ENCODE measurements around the gene RASD2. TPM values are rescaled to one million over a fixed set of nuclear protein-coding genes. Genes with fewer than 3 reads are reported as not detected.
A peak's percentile ranks its signal among the peaks of the same experiment; 100 is the strongest.

RASD2 gene
- total RNA-seq, 1 experiment from 2014 or later, result 2.4 TPM

DNA sequence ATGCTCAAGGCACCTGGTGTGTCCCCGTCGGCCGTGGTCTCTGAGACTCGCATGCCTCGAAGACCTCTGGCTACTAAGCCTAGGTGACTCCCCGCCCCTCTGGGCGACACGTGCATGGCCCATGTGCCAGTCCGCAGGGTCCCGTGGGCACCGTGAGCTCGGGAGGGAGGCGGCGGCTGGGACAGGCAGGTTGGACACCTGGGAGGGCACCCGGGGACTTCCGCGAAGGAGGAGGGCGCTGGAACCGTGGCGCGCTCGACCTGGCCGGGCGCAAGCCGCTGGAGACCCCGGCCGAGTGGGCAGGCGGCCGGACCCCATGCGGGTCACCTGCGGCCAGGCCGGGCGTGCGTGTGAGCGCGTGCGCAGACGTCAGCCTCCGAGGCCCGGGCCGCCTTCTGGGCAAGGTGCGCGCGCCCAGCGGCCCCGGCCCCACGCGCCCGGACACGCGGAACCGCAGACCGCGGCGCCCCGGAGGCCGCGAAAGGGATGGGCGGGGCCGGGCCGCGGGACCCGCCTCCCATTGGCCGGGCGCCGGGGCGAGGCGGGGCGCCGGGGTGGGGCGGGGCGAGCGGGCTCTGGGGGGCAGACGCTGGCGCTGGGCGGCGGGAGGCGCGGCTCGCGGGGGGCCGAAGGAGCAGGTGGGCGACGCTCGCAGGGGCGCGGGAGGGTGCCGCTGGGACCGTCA is 579 bp upstream of the RASD2 start:
- no peak for DNase-seq (ENCODE audit: low read depth, low spot score)
- H3K27ac ChIP-seq (ENCODE audit: low read depth, low read length), result peak overlapping the region; percentile 54; the same call in 1 of the 2 replicates

DNA sequence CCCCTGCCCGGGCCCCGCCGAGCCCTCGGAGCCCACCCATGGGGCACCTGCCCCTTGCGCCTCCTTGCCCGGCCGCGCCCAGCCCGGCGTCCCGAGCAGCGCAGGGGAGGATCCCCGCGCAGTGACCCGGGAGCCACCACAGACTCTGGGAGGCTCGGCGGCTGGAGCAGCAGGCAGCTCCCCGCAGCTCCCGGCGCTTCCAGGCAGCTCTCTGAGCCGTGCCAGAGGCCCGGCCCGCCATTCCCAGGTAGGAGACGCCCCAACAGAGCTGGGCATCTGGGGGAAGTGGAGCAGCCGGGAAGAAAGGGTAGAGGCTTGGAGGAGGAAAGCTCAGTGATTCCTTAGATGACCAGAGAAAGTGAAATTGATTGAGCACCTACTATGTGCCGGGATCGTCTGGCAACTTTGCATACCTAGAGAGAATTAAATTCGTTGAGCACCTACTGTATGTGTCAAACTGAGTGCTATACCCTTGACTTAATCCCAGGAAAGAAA is 670 bp downstream of the RASD2 start:
- ChIA-PET POLR2A (interaction anchor here (2.3 kb wide), 1 partner anchor 10 kb away, joined by 5 read pairs; no protein-coding TSS in a partner anchor), CTCF (no interaction called here), RAD21 (ENCODE audit: low non-redundant PET in 1 of 2, low total read pairs in 2 of 2, uncharacterized antibody in 2 of 2, unreplicated experiment in 2 of 2) (no interaction called here)
- H2AFZ ChIP-seq (ENCODE audit: low read depth, low read length, poor library complexity, severe bottlenecking), result no peak overlapping the region
- no TSS peak for BruUV-seq (replicated peaks)
- H3K27ac ChIP-seq (ENCODE audit: low read depth, low read length), result peak overlapping the region; percentile 44; the same call in 1 of the 2 replicates
- no peaks in the 10 kb centered on the region for H3K9me3 ChIP-seq (ENCODE audit: control insufficient read depth in 1 of 2, insufficient read depth in 1 of 2, low read depth in 1 of 2, low read length in 2 of 2)
- no peaks in the 10 kb centered on the region for H3K27me3 ChIP-seq (ENCODE audit: insufficient read depth, low read length)
- ATAC-seq, result peak; percentile 10
- H3K36me3 ChIP-seq (ENCODE audit: control insufficient read depth in 1 of 2, insufficient read depth in 2 of 2, low read length in 2 of 2), result no peaks in the 10 kb centered on the region
- peaks cover 23 to 47% of the 10 kb centered on the region in 2 experiments for H3K4me1 ChIP-seq (ENCODE audit: control insufficient read depth in 1 of 2, insufficient read depth in 2 of 2, low read length in 2 of 2)
- H4K20me1 ChIP-seq (ENCODE audit: insufficient read depth), result no peaks in the 10 kb centered on the region
- intact Hi-C loops (cut with micrococcal nuclease), result no loop called here
- H3K4me2 ChIP-seq (ENCODE audit: low read length), result peak overlapping the region; percentile 96
- TF ChIP-seq, protein P1, sequence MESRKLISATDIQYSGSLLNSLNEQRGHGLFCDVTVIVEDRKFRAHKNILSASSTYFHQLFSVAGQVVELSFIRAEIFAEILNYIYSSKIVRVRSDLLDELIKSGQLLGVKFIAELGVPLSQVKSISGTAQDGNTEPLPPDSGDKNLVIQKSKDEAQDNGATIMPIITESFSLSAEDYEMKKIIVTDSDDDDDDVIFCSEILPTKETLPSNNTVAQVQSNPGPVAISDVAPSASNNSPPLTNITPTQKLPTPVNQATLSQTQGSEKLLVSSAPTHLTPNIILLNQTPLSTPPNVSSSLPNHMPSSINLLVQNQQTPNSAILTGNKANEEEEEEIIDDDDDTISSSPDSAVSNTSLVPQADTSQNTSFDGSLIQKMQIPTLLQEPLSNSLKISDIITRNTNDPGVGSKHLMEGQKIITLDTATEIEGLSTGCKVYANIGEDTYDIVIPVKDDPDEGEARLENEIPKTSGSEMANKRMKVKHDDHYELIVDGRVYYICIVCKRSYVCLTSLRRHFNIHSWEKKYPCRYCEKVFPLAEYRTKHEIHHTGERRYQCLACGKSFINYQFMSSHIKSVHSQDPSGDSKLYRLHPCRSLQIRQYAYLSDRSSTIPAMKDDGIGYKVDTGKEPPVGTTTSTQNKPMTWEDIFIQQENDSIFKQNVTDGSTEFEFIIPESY (IDR thresholded peaks at IDR 0.05; ENCODE audit: extremely low read depth, insufficient replicate concordance, low read length), result no peak
- TF ChIP-seq CBX3 (IDR thresholded peaks at IDR 0.05; ENCODE audit: low read depth) (no peak), YY1 (IDR thresholded peaks at IDR 0.05; ENCODE audit: extremely low read depth, insufficient replicate concordance, low read depth, low read length) (no peak), ELF1 (IDR thresholded peaks at IDR 0.05; ENCODE audit: borderline replicate concordance, low read depth) (no peak), JUND (IDR thresholded peaks at IDR 0.05) (no peak)
- TF ChIP-seq, protein P2, sequence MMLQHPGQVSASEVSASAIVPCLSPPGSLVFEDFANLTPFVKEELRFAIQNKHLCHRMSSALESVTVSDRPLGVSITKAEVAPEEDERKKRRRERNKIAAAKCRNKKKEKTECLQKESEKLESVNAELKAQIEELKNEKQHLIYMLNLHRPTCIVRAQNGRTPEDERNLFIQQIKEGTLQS (IDR thresholded peaks at IDR 0.05), result no peak
- TF ChIP-seq, protein P3, sequence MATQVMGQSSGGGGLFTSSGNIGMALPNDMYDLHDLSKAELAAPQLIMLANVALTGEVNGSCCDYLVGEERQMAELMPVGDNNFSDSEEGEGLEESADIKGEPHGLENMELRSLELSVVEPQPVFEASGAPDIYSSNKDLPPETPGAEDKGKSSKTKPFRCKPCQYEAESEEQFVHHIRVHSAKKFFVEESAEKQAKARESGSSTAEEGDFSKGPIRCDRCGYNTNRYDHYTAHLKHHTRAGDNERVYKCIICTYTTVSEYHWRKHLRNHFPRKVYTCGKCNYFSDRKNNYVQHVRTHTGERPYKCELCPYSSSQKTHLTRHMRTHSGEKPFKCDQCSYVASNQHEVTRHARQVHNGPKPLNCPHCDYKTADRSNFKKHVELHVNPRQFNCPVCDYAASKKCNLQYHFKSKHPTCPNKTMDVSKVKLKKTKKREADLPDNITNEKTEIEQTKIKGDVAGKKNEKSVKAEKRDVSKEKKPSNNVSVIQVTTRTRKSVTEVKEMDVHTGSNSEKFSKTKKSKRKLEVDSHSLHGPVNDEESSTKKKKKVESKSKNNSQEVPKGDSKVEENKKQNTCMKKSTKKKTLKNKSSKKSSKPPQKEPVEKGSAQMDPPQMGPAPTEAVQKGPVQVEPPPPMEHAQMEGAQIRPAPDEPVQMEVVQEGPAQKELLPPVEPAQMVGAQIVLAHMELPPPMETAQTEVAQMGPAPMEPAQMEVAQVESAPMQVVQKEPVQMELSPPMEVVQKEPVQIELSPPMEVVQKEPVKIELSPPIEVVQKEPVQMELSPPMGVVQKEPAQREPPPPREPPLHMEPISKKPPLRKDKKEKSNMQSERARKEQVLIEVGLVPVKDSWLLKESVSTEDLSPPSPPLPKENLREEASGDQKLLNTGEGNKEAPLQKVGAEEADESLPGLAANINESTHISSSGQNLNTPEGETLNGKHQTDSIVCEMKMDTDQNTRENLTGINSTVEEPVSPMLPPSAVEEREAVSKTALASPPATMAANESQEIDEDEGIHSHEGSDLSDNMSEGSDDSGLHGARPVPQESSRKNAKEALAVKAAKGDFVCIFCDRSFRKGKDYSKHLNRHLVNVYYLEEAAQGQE (IDR thresholded peaks at IDR 0.05; ENCODE audit: low read depth), result no peak
- H3K9ac ChIP-seq (ENCODE audit: low read length), result peak overlapping the region; percentile 47
- H3K9me2 ChIP-seq (ENCODE audit: insufficient read depth), result no peaks in the 10 kb centered on the region
- peak overlapping the region; percentile 47 to 64 for H3K4me3 ChIP-seq (replicated peaks in 1 of 2; ENCODE audit: low read depth in 1 of 2, low read length in 2 of 2)
- no peaks in the 10 kb centered on the region for H3K79me2 ChIP-seq (ENCODE audit: insufficient read depth, low read length)
- DNase-seq (ENCODE audit: low read depth, low spot score), result no peak

More for the DNA sequence above, 579 bp upstream of the RASD2 start:
- Histone ChIP-seq H3K79me2 (ENCODE audit: insufficient read depth, low read length) (no peaks in the 10 kb centered on the region), H4K20me1 (ENCODE audit: insufficient read depth) (no peaks in the 10 kb centered on the region), H3K9me3 (ENCODE audit: control insufficient read depth in 1 of 2, insufficient read depth in 1 of 2, low read depth in 1 of 2, low read length in 2 of 2) (no peaks in the 10 kb centered on the region), H3K4me1 (ENCODE audit: control insufficient read depth in 1 of 2, insufficient read depth in 2 of 2, low read length in 2 of 2) (peaks cover 27 to 54% of the 10 kb centered on the region in 2 experiments), H3K9ac (ENCODE audit: low read length) (peak overlapping the region; percentile 47), H3K4me3 (replicated peaks in 1 of 2; ENCODE audit: low read depth in 1 of 2, low read length in 2 of 2) (peak overlapping the region; percentile 47 to 64), H3K36me3 (ENCODE audit: control insufficient read depth in 1 of 2, insufficient read depth in 2 of 2, low read length in 2 of 2) (no peaks in the 10 kb centered on the region), H3K4me2 (ENCODE audit: low read length) (peak overlapping the region; percentile 96), H3K9me2 (ENCODE audit: insufficient read depth) (no peaks in the 10 kb centered on the region), H2AFZ (ENCODE audit: low read depth, low read length, poor library complexity, severe bottlenecking) (peak overlapping the region; percentile 15), H3K27me3 (ENCODE audit: insufficient read depth, low read length) (no peaks in the 10 kb centered on the region)
- CTCF ChIA-PET, result no interaction called here
- POLR2A ChIA-PET, result interaction anchor here (2.3 kb wide), 1 partner anchor 11 kb away, joined by 5 read pairs; no protein-coding TSS in a partner anchor
- TF ChIP-seq POLR2AphosphoS5 (IDR thresholded peaks at IDR 0.05; ENCODE audit: low read depth, low read length), result peak; percentile 29
- peak; percentile 52; the same call in 1 of the 2 replicates for TF ChIP-seq ZFX (IDR thresholded peaks at IDR 0.05)
- TF ChIP-seq EZH2phosphoT487 (IDR thresholded peaks at IDR 0.05; ENCODE audit: borderline replicate concordance), result no peak
- peak; percentile 32 for TF ChIP-seq POLR2A (IDR thresholded peaks at IDR 0.05; ENCODE audit: borderline replicate concordance, extremely low read depth, insufficient read depth, insufficient read length)
- intact Hi-C loops (cut with micrococcal nuclease), result no loop called here
- RAD21 ChIA-PET (ENCODE audit: low non-redundant PET in 1 of 2, low total read pairs in 2 of 2, uncharacterized antibody in 2 of 2, unreplicated experiment in 2 of 2), result no interaction called here
- ATAC-seq, result peak; percentile 82
- no TSS peak for BruUV-seq (replicated peaks)

Measured in HCT116 (cell line).